22Rv1 (cell line): ENCODE measurements around the gene SPIRE2.

Experiments used
- ZFX ChIP-seq: fragments of 450-650 bp; IDR thresholded peaks from 2 replicates; pipeline ENCODE4 v1.6.1; 2017; ENCODE audit warnings: antibody characterized with exemption, borderline replicate concordance
- TF ChIP-seq, protein P1 (sequence below): fragments of 450-650 bp; IDR thresholded peaks from 2 replicates; pipeline ENCODE4 v1.5.1; 2017; ENCODE audit warnings: mild to moderate bottlenecking

- TF ChIP-seq, protein P1, sequence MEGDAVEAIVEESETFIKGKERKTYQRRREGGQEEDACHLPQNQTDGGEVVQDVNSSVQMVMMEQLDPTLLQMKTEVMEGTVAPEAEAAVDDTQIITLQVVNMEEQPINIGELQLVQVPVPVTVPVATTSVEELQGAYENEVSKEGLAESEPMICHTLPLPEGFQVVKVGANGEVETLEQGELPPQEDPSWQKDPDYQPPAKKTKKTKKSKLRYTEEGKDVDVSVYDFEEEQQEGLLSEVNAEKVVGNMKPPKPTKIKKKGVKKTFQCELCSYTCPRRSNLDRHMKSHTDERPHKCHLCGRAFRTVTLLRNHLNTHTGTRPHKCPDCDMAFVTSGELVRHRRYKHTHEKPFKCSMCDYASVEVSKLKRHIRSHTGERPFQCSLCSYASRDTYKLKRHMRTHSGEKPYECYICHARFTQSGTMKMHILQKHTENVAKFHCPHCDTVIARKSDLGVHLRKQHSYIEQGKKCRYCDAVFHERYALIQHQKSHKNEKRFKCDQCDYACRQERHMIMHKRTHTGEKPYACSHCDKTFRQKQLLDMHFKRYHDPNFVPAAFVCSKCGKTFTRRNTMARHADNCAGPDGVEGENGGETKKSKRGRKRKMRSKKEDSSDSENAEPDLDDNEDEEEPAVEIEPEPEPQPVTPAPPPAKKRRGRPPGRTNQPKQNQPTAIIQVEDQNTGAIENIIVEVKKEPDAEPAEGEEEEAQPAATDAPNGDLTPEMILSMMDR, result no peak
- TF ChIP-seq ZFX, result no peak
Measured at GRCh38 chr16:89779909-89780305, 48.4 kb upstream of the SPIRE2 start.
